NCI-H1092 treated with DMSO at 0.1 percent for 48 hours (cell line): ENCODE results near the gene GNAZ.
A peak's percentile ranks its signal among the peaks of the same experiment; 100 is the strongest.
"Not testable (repeated sequence)": the region's sequence is repeated elsewhere in the genome, so short reads cannot be mapped to it uniquely, and the experiment has no call there.

Experiments
- DNase-seq: peaks from one replicate; lab custom pipeline; 2025; lab: John Stamatoyannopoulos, UW

The GNAZ gene

GRCh38 chr22:23133922-23134321, 63.6 kb downstream of the GNAZ start:
- DNase-seq = no peak

GRCh38 chr22:23136991-23137390, 66.7 kb downstream of the GNAZ start:
- not testable (repeated sequence) for DNase-seq

- DNase-seq = no peak
Measured at GRCh38 chr22:23137468-23137867, 67.1 kb downstream of the GNAZ start.

- DNase-seq = no peak
Measured at GRCh38 chr22:23137905-23138561, 67.7 kb downstream of the GNAZ start.

- no peak for DNase-seq
Measured at GRCh38 chr22:23138584-23139435, 68.5 kb downstream of the GNAZ start.

GRCh38 chr22:23140385-23140784, 70.1 kb downstream of the GNAZ start:
- no peak for DNase-seq

GRCh38 chr22:23142546-23143105, 72.3 kb downstream of the GNAZ start:
- DNase-seq = no peak

GRCh38 chr22:23143119-23143518, 72.8 kb downstream of the GNAZ start:
- no peak for DNase-seq

GRCh38 chr22:23144432-23144831, 74.1 kb downstream of the GNAZ start:
- no peak for DNase-seq

GRCh38 chr22:23144932-23145877, 74.9 kb downstream of the GNAZ start, which contains the start of gene RAB36:
TSS of gene RAB36 (plus strand) at chr22:23145477. CDS start at chr22:23146617, 1,140 bp downstream.
- peak; percentile 99 for DNase-seq

- DNase-seq = no peak
Measured at GRCh38 chr22:23145878-23146470, 75.7 kb downstream of the GNAZ start.

- DNase-seq = no peak
Measured at GRCh38 chr22:23146478-23147205, 76.3 kb downstream of the GNAZ start.

GRCh38 chr22:23147617-23148387, 77.5 kb downstream of the GNAZ start:
- DNase-seq = no peak

GRCh38 chr22:23149743-23150238, 79.5 kb downstream of the GNAZ start:
- no peak for DNase-seq

- no peak for DNase-seq
Measured at GRCh38 chr22:23150762-23151161, 80.4 kb downstream of the GNAZ start.

- DNase-seq = no peak
Measured at GRCh38 chr22:23151827-23152226, 81.5 kb downstream of the GNAZ start.

GRCh38 chr22:23152238-23153114, 82.2 kb downstream of the GNAZ start:
- DNase-seq = no peak

- DNase-seq = no peak
Measured at GRCh38 chr22:23153994-23154393, 83.7 kb downstream of the GNAZ start.

GRCh38 chr22:23154461-23154860, 84.1 kb downstream of the GNAZ start:
- no peak for DNase-seq
